Measurements from ENCODE around the gene UNC13A.
"Not testable (repeated sequence)": the region's sequence is repeated elsewhere in the genome, so short reads cannot be mapped to it uniquely, and the experiment has no call there.

The UNC13A gene

GRCh38 chr19:17575871-17576757 is 112.0 kb downstream of the UNC13A start:
- TF ChIP-seq CTCF (IDR thresholded peaks at IDR 0.05; ENCODE audit: low read depth, low read length), result no peak
- H3K4me3 ChIP-seq (ENCODE audit: low read depth, low read length), result no peak overlapping the region

- no peak overlapping the region for H3K4me3 ChIP-seq (ENCODE audit: low read depth, low read length)
- no peak for TF ChIP-seq CTCF (IDR thresholded peaks at IDR 0.05; ENCODE audit: low read depth, low read length)
Observed at GRCh38 chr19:17572638-17573037, 115.5 kb downstream of the UNC13A start.

- TF ChIP-seq CTCF (IDR thresholded peaks at IDR 0.05; ENCODE audit: low read depth, low read length), result no peak
- H3K4me3 ChIP-seq (ENCODE audit: low read depth, low read length), result no peak overlapping the region
Observed at GRCh38 chr19:17570791-17571190, 117.4 kb downstream of the UNC13A start.

DNA sequence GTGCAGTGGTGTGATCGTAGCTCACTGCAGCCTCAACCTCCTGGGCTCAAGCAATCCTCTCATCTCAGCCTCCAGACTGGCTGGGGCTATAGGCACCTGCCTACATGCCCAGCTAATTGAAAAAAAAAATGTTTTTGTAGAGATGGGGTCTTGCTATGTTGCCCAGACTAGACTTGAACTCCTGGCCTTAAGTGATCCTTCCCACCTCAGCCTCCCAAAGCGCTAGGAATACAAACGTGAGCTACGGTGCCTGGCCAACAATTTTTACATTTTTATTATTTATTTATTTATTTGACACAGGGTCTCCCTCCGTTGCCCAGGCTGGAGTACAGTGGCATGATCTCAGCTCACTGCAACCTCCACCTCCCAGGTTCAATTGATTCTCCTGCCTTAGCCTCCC is 117.9 kb downstream of the UNC13A start:
- not testable (repeated sequence) for H3K4me3 ChIP-seq (ENCODE audit: low read depth, low read length)

GRCh38 chr19:17567940-17568339 is 120.2 kb downstream of the UNC13A start:
- no peak overlapping the region for H3K4me3 ChIP-seq (ENCODE audit: low read depth, low read length)
- TF ChIP-seq CTCF (IDR thresholded peaks at IDR 0.05; ENCODE audit: low read depth, low read length), result no peak

- H3K4me3 ChIP-seq (ENCODE audit: low read depth, low read length), result no peak overlapping the region
- no peak for TF ChIP-seq CTCF (IDR thresholded peaks at IDR 0.05; ENCODE audit: low read depth, low read length)
Observed at GRCh38 chr19:17565611-17566010, 122.5 kb downstream of the UNC13A start.

DNA sequence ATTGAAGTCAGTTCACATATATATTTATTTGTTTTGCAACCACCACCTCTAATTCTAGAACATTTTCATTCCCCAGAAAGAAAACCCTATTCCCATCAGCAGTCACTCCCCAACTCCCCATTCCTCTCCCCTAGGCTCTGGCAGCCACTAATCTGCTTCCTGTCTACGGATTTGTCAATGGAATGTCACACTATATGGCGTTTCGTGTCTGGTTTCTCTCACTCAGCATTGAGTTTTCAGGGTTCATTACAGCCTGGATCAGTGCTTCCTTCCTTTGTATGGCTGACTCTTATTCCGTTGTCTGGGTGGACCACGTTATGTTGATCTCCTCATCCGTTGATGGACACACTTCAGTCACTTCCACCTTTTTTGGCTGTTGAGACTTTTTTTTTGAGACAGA is 123.4 kb downstream of the UNC13A start:
- no peak for TF ChIP-seq CTCF (IDR thresholded peaks at IDR 0.05; ENCODE audit: low read depth, low read length)
- H3K4me3 ChIP-seq (ENCODE audit: low read depth, low read length), result no peak overlapping the region

DNA sequence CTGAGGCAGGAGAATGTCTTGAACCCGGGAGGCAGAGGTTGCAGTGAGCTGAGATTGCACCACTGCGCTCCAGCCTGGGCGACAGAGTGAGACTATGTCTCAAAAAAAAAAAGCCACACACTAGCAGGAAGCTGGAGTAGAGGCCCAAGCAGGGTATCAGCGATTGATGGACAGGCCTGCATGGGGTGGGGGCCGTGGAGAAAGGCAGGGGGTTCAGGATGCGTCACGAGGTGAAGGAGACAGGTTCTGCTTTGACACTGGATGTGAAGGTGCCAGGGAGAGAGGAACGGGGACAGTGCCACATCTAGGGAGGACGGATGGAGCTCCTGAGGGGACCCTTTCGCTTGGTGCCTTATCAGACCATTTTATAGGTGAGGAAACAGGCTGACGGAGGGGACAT is 125.6 kb downstream of the UNC13A start:
- TF ChIP-seq CTCF (IDR thresholded peaks at IDR 0.05; ENCODE audit: low read depth, low read length), result no peak
- H3K4me3 ChIP-seq (ENCODE audit: low read depth, low read length), result no peak overlapping the region

Measured in WI38 (cell line).